KOPT-K1 (cell line): ENCODE results near the gene MAS1.

Experiments
- H3K27ac ChIP-seq: fragments of 200-600 bp; sonication (generic); 2 replicates; pipeline ENCODE4 v1.5.1; 2016; ENCODE audit warnings: antibody characterized with exemption, mild to moderate bottlenecking, low read depth, low read length; ENCODE audit not compliant: poor library complexity, severe bottlenecking
- H3K36me3 ChIP-seq: fragments of 200-600 bp; sonication (generic); 2 replicates; pipeline ENCODE4 v1.5.1; 2017; ENCODE audit warnings: antibody characterized with exemption, mild to moderate bottlenecking, low read length, moderate library complexity; ENCODE audit not compliant: insufficient read depth
- H3K9me3 ChIP-seq: fragments of 200-600 bp; sonication (generic); 2 replicates; pipeline ENCODE4 v1.5.1; 2017; ENCODE audit warnings: antibody characterized with exemption, low read length, mild to moderate bottlenecking; ENCODE audit not compliant: insufficient read depth, poor library complexity, severe bottlenecking

The MAS1 gene

GRCh38 chr6:159897603-159898002, 6.8 kb downstream of the MAS1 start:
- no peak overlapping the region for H3K27ac ChIP-seq
- no peaks in the 10 kb centered on the region for H3K36me3 ChIP-seq
- no peaks in the 10 kb centered on the region for H3K9me3 ChIP-seq

- Histone ChIP-seq H3K9me3 (no peaks in the 10 kb centered on the region), H3K36me3 (no peaks in the 10 kb centered on the region), H3K27ac (no peak overlapping the region)
These were observed 7.7 kb downstream of the MAS1 start for GRCh38 chr6:159898519-159898918.

- Histone ChIP-seq H3K27ac (no peak overlapping the region), H3K9me3 (no peaks in the 10 kb centered on the region), H3K36me3 (no peaks in the 10 kb centered on the region)
These were observed 9.4 kb downstream of the MAS1 start for GRCh38 chr6:159899994-159900745.

DNA sequence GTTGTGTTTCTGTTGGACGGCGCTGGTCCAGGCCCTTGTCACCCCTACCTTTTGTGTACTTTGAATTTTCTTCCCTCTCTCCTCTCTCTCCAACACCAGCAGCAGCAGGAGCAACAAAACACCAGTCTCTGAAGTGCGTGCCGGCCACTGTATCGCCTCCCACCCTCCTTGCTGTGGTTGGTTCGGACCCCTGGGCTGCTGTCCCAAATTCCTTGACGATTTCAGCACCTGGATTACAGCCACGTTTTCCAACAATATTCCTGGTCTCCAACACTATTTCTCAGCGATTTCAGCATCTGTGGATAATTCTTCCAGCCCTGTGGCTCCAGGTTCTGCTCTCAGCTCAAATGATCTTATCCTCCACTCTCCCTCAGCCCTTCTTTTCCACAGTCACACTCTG, 11.8 kb downstream of the MAS1 start:
- Histone ChIP-seq H3K36me3 (no peaks in the 10 kb centered on the region), H3K27ac (no peak overlapping the region), H3K9me3 (no peaks in the 10 kb centered on the region)

- no peak overlapping the region for H3K27ac ChIP-seq
- no peaks in the 10 kb centered on the region for H3K9me3 ChIP-seq
- H3K36me3 ChIP-seq, result no peaks in the 10 kb centered on the region
These were observed 13.7 kb downstream of the MAS1 start for GRCh38 chr6:159904497-159904911.

DNA sequence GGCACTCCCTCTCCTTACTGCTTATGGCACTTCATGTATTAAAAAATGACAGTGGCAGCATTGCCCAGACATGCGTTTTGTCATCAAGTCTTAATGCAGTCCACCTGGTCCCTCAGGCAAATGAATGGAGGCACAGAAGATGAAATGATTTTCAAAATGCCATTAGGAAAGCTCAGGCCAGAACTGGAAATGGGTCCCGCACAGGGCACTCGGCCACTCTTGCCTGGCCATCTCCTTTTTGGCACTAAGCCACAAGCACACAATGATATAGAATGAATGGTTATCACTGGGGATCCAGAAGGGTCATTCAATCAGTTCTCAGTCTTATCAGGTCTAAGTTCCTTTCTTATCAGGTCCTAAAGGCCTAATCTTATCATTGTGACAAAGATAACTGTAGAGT, 15.6 kb downstream of the MAS1 start:
- Histone ChIP-seq H3K9me3 (no peaks in the 10 kb centered on the region), H3K27ac (no peak overlapping the region), H3K36me3 (no peaks in the 10 kb centered on the region)

DNA sequence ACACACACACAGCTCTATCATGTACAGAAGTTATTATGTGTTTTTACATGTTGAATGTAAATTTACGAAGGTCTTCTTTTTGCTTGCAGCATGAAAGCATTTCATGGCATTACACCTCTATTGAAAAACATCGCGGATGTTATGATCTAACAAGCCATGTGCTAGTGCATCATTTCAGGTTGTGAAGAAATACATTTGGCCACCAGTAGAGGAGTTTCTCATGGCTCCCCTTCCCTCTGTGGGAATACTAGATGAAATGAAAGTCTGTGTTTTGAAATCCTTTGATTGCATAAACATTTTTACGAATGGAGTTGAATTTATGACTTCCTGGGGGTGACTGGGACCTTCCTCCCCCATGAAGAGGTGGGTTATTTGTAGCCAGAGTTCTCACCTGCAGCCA, 17.7 kb downstream of the MAS1 start:
- Histone ChIP-seq H3K9me3 (no peaks in the 10 kb centered on the region), H3K36me3 (no peaks in the 10 kb centered on the region), H3K27ac (no peak overlapping the region)

GRCh38 chr6:159908979-159909378, 18.2 kb downstream of the MAS1 start:
- Histone ChIP-seq H3K9me3 (no peaks in the 10 kb centered on the region), H3K27ac (no peak overlapping the region), H3K36me3 (no peaks in the 10 kb centered on the region)

DNA sequence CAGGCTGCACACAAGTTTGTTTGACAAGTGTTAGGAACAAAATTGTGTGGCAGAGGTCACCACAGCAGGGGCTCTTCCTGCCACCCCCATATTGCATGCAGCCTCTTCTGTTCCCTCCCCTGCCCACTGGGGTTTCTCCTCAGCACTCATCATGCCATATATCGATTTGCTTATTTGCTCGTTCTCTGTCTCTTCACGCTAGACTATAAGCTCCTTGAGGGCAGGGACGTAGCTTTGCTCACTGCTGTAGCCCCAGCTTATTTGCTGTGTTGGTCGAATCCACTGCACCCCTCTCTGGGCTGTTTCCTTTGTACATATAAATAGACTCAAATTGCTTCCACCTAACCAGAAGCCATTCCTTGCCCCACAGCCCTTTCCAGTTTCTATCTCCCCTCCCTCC, 19.6 kb downstream of the MAS1 start:
- Histone ChIP-seq H3K36me3 (no peaks in the 10 kb centered on the region), H3K9me3 (no peaks in the 10 kb centered on the region), H3K27ac (no peak overlapping the region)

DNA sequence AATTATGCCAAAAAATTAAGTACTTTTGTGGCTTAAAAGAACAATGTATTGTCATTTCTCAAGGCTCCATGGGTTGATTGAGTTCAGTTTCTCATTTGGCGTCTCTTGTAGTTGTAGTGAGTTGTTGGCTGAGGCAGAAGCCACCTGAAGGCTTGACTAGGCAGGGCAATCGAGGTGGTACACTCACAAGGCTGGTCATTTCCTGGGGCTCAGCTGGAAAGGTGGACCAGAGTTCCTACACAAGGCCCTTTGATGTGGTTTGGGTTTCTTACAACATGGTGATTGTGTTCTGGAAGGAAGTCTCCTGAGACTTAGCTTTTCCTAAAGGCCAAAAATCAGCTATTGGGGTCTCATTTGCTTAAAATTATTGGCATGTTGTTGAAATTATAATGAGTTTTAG, 22.6 kb downstream of the MAS1 start:
- Histone ChIP-seq H3K36me3 (no peaks in the 10 kb centered on the region), H3K9me3 (no peaks in the 10 kb centered on the region), H3K27ac (no peak overlapping the region)

DNA sequence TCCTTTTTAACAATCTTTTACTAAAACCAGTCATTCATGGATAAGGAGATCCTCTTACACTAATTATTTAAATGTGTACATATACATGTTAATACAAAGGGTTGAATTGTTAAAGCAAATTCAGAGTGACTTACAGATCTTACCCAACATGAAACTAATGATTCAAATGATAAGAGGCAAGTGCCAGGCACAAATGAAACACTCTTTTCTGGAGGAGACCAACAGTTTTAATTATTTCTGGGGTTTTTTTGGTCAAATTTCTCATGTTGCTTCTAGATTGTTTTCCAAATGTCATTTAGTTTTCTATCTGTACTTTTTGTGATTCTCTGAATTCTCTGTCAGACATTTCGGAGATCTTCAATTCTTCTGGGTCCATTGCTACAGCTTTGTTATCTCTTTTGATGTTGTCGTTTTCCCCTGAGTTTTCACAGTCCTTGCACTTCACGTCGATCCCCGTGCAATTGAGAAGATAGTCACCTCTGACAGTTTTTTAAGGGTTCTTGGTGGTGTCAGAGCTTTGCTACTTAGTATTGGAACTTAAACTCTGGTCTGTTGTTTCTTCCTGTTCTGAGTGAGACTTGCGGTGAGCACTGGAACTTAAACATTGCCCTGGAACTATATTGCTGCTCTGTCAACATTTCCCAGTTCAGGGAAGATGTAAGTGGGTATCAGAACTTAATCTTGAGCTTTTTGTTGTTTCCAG, 23.2 kb downstream of the MAS1 start:
- Histone ChIP-seq H3K9me3 (no peaks in the 10 kb centered on the region), H3K27ac (no peak overlapping the region), H3K36me3 (no peaks in the 10 kb centered on the region)

GRCh38 chr6:159914565-159914923, 23.8 kb downstream of the MAS1 start:
- Histone ChIP-seq H3K9me3 (no peaks in the 10 kb centered on the region), H3K36me3 (no peaks in the 10 kb centered on the region), H3K27ac (no peak overlapping the region)

GRCh38 chr6:159915397-159915796, 24.6 kb downstream of the MAS1 start:
- no peak overlapping the region for H3K27ac ChIP-seq
- H3K36me3 ChIP-seq, result no peaks in the 10 kb centered on the region

DNA sequence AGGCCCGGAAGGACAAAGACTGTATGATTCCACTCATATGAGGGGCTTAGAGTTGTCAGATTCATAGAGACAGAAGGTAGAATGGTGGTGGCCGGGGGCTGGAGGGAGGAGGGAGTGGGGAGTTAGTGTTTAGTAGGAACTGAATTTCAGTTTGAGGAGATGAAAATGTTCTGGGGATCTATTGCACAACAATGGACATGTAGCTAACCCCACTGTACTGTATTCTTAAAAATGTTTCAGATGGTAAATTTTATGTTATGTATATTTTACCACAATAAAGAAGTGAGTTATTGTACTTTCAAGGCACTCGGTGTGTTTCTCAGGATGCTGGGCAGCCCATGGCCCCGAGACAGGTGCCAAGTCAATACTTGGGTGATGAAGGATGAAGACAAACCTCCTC, 25.4 kb downstream of the MAS1 start:
- no peak overlapping the region for H3K27ac ChIP-seq
- H3K9me3 ChIP-seq, result no peaks in the 10 kb centered on the region
- no peaks in the 10 kb centered on the region for H3K36me3 ChIP-seq

More at GRCh38 chr6:159915397-159915796, 24.6 kb downstream of the MAS1 start:
- H3K9me3 ChIP-seq, result no peaks in the 10 kb centered on the region

DNA sequence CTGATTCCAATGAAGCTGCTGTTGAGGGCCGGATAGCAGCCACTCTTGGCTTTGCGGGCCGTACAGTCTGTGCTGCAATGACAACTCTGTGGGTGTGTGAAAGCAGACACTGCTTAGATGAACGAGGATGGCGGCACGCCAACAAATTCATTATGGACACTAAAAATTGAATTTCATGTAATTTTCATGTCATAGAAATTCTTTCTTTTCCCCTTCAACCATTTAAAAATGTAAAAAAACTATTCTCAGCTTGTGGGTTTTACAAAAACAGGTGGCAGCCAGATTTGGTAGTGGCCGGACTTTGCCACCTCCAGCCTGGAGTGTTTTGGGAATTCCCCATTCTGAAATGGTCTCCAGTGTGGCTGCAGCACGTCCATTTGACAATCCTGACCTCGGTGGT, 26.0 kb downstream of the MAS1 start:
- Histone ChIP-seq H3K9me3 (no peaks in the 10 kb centered on the region), H3K27ac (no peak overlapping the region), H3K36me3 (no peaks in the 10 kb centered on the region)

DNA sequence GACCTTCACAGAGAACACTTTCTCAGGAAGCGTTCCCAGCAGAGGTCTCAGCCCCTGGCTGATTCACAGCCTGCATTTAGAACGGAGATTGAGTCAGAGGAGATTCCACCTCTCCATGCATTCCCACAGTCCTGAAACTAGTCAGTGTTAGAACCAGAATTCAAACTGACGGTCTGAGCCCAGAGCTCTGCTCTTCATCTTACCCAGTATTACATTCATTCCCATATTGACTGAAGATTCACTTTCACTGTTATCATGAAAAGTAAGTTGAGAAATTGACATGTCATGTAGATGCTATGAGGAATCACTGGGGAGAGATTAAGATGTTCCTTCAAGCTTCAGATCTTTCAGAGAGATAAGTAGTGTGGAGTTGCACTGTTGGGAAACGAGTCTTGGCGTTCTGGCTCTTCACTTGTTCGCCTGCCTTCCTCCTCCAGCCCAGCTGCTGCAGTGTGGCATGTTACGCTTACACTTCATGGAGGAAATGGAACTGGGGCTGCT, 28.3 kb downstream of the MAS1 start:
- Histone ChIP-seq H3K9me3 (peaks cover under 1% of the 10 kb centered on the region), H3K27ac (no peak overlapping the region), H3K36me3 (no peaks in the 10 kb centered on the region)
